H1 (cell line): ENCODE data around the gene ZBTB47. TPM values are rescaled to one million over a fixed set of nuclear protein-coding genes. Genes with fewer than 3 reads are reported as not detected.

Source experiments
- CTCF ChIA-PET: fragments of 300-600 bp; sonication (Branson Sonifier 250); formaldehyde crosslinking; loops from one replicate; lab custom pipeline; 2021; ENCODE audit not compliant: partially characterized antibody; lab: Charles Lee
- POLR2A ChIA-PET: fragments of 300-600 bp; sonication (Branson Sonifier 250); formaldehyde crosslinking; loops from one replicate; lab custom pipeline; 2021; ENCODE audit warnings: inconsistent platforms; ENCODE audit not compliant: partially characterized antibody; lab: Charles Lee
- DNase-seq, 2 experiments: peaks; one replicate each; pipeline versions ENCODE4 v3.0.0 to v3.0.0-alpha.2; 2010 to 2022; ENCODE audit warnings: low spot score in 2 of 2, low read depth in 1 of 2, mixed read lengths in 1 of 2
- FAIRE-seq: peaks from 2 replicates; lab custom pipeline; 2011; peaks lifted over from hg19 to GRCh38; lab: Jason Lieb, UNC
- H2AFZ ChIP-seq: 2 replicates; pipeline ENCODE4 v1.8.1; 2012; ENCODE audit warnings: low read length, inconsistent platforms
- H2AK5ac ChIP-seq: 2 replicates; pipeline ENCODE4 v1.6.1; 2013; ENCODE audit warnings: low read depth, low read length
- H2BK120ac ChIP-seq: replicated peaks from 2 replicates; pipeline ENCODE3; 2013; ENCODE audit warnings: low read depth, low read length, inconsistent platforms
- H2BK12ac ChIP-seq: 2 replicates; pipeline ENCODE4 v1.6.1; 2013; ENCODE audit warnings: low read depth, low read length
- H2BK15ac ChIP-seq: 2 replicates; pipeline ENCODE4 v1.6.1; 2013; ENCODE audit warnings: low read length
- H2BK20ac ChIP-seq: 2 replicates; pipeline ENCODE4 v1.6.1; 2013; ENCODE audit warnings: low read length
- H2BK5ac ChIP-seq: 2 replicates; pipeline ENCODE4 v1.6.1; 2013; ENCODE audit warnings: low read depth, low read length
- H3K14ac ChIP-seq: 2 replicates; pipeline ENCODE4 v1.6.1; 2013; ENCODE audit warnings: inconsistent platforms; ENCODE audit not compliant: insufficient read length
- H3K18ac ChIP-seq: 2 replicates; pipeline ENCODE4 v1.6.1; 2013; ENCODE audit warnings: low read length; ENCODE audit errors: extremely low read depth
- H3K23ac ChIP-seq: 2 replicates; pipeline ENCODE4 v1.6.1; 2013; ENCODE audit warnings: inconsistent platforms; ENCODE audit not compliant: insufficient read length
- H3K23me2 ChIP-seq: 2 replicates; pipeline ENCODE4 v1.6.1; 2013; ENCODE audit warnings: low read depth, low read length
- H3K27ac ChIP-seq: 2 replicates; pipeline ENCODE4 v1.6.1; 2011; ENCODE audit warnings: low read depth, low read length, inconsistent platforms
- H3K27me3 ChIP-seq, 4 experiments: replicated peaks in 1 of 4; 1 replicate in 1 of 4; 2 replicates in 3 of 4; pipeline versions ENCODE4 v1.6.1 to v1.8.1; 2011 to 2013; ENCODE audit warnings: low read length in 3 of 4, mild to moderate bottlenecking in 3 of 4, inconsistent platforms in 2 of 4, mixed read lengths in 2 of 4, moderate library complexity in 1 of 4; ENCODE audit not compliant: control insufficient read depth in 3 of 4, insufficient read depth in 3 of 4; ENCODE audit errors: extremely low read depth in 1 of 4
- H3K36me3 ChIP-seq, 4 experiments: 2 replicates each; pipeline versions ENCODE4 v1.6.1 to v1.8.1; 2011 to 2013; ENCODE audit warnings: mild to moderate bottlenecking in 4 of 4, low read length in 3 of 4, moderate library complexity in 2 of 4, control low read depth in 1 of 4, inconsistent platforms in 1 of 4; ENCODE audit not compliant: insufficient read depth in 4 of 4, control insufficient read depth in 2 of 4
- H3K4ac ChIP-seq: replicated peaks from 2 replicates; pipeline ENCODE3; 2013; ENCODE audit warnings: low read length, low read depth, mixed read lengths, inconsistent platforms; ENCODE audit not compliant: insufficient read length
- H3K4me1 ChIP-seq, 4 experiments: replicated peaks in 1 of 4; 1 replicate in 1 of 4; 2 replicates in 3 of 4; pipeline versions ENCODE4 v1.6.1 to v1.8.1; 2011 to 2013; ENCODE audit warnings: low read length in 3 of 4, inconsistent platforms in 2 of 4, mixed read lengths in 1 of 4; ENCODE audit not compliant: insufficient read depth in 4 of 4, control insufficient read depth in 3 of 4
- H3K4me2 ChIP-seq, 2 experiments: 2 replicates each; pipeline versions ENCODE4 v1.6.1 to v1.8.1; 2011 to 2013; ENCODE audit warnings: low read depth in 2 of 2, low read length in 2 of 2, control low read depth in 1 of 2, inconsistent platforms in 1 of 2, mild to moderate bottlenecking in 1 of 2; ENCODE audit not compliant: insufficient read depth in 1 of 2
- H3K4me3 ChIP-seq, 4 experiments: fragments of 200-600, 300-600 bp in 1 of 4; sonication (generic), shearing (Covaris generic), sonication (Bioruptor Twin) in 1 of 4; 2 replicates each; pipeline versions ENCODE4 v1.5.1 to v1.8.1; 2011 to 2016; ENCODE audit warnings: low read length in 4 of 4, low read depth in 3 of 4, control low read depth in 2 of 4, inconsistent platforms in 2 of 4, mild to moderate bottlenecking in 2 of 4, mixed read lengths in 1 of 4, moderate library complexity in 1 of 4; ENCODE audit not compliant: insufficient read depth in 2 of 4; ENCODE audit errors: extremely low read depth in 1 of 4
- H3K56ac ChIP-seq: replicated peaks from 2 replicates; pipeline ENCODE3; 2013; ENCODE audit warnings: low read depth, mild to moderate bottlenecking, mixed read lengths, low read length, inconsistent platforms; ENCODE audit not compliant: insufficient read length
- H3K79me1 ChIP-seq: 2 replicates; pipeline ENCODE4 v1.6.1; 2013; ENCODE audit warnings: low read depth, low read length, control low read depth
- H3K79me2 ChIP-seq, 2 experiments: 2 replicates each; pipeline versions ENCODE4 v1.6.1 to v1.8.1; 2012 to 2013; ENCODE audit warnings: low read length in 2 of 2, mild to moderate bottlenecking in 2 of 2, inconsistent platforms in 1 of 2; ENCODE audit not compliant: insufficient read depth in 2 of 2, control insufficient read depth in 1 of 2
- H3K9ac ChIP-seq, 4 experiments: replicated peaks in 1 of 4; 1 replicate in 1 of 4; 2 replicates in 3 of 4; pipeline versions ENCODE4 v1.6.1 to v1.8.1; 2011 to 2013; ENCODE audit warnings: low read depth in 3 of 4, low read length in 3 of 4, control low read depth in 2 of 4, mild to moderate bottlenecking in 2 of 4, moderate library complexity in 2 of 4, inconsistent platforms in 1 of 4; ENCODE audit errors: extremely low read depth in 1 of 4
- H3K9me3 ChIP-seq, 2 experiments: 2 replicates each; pipeline versions ENCODE4 v1.6.1 to v1.8.1; 2012 to 2013; ENCODE audit warnings: mild to moderate bottlenecking in 2 of 2, moderate library complexity in 2 of 2, control low read depth in 1 of 2, inconsistent platforms in 1 of 2, low read depth in 1 of 2, low read length in 1 of 2, mixed read lengths in 1 of 2; ENCODE audit not compliant: insufficient read depth in 2 of 2
- H4K20me1 ChIP-seq, 2 experiments: replicated peaks in 1 of 2; 2 replicates each; pipeline versions ENCODE3 to v1.8.1; 2011 to 2013; ENCODE audit warnings: inconsistent platforms in 2 of 2, low read length in 2 of 2, mild to moderate bottlenecking in 1 of 2; ENCODE audit not compliant: insufficient read depth in 2 of 2, control insufficient read depth in 1 of 2
- H4K5ac ChIP-seq: 2 replicates; pipeline ENCODE4 v1.6.1; 2013; ENCODE audit warnings: low read length, low read depth, mixed read lengths, inconsistent platforms; ENCODE audit not compliant: insufficient read length
- H4K8ac ChIP-seq: 2 replicates; pipeline ENCODE4 v1.8.0; 2013; ENCODE audit warnings: mild to moderate bottlenecking, moderate library complexity, low read length, inconsistent platforms; ENCODE audit not compliant: insufficient read depth; ENCODE audit errors: extremely low read depth
- H4K91ac ChIP-seq: replicated peaks from 2 replicates; pipeline ENCODE3; 2013; ENCODE audit warnings: low read length, mixed read lengths, inconsistent platforms; ENCODE audit not compliant: insufficient read length
- GTF2F1 ChIP-seq: IDR thresholded peaks from 2 replicates; pipeline ENCODE4 v1.6.1; 2012; ENCODE audit warnings: low read depth, low read length, improper control_type of control experiment, borderline replicate concordance
- SRF ChIP-seq: IDR thresholded peaks from 2 replicates; pipeline ENCODE4 v1.6.1; 2011; ENCODE audit warnings: mild to moderate bottlenecking, low read depth, low read length, moderate library complexity
- WGBS, 2 experiments: shearing (Covaris generic) in 1 of 2; methylation state at CpG; one replicate each; pipeline versions ENCODE4 v1.1.6 to v1.1.7; 2013 to 2015; ENCODE audit warnings: low lambda C conversion rate in 2 of 2, mixed read lengths in 2 of 2, inconsistent platforms in 1 of 2, low coverage in 1 of 2, missing lambda C conversion rate in 1 of 2; ENCODE audit not compliant: insufficient replicate concordance in 2 of 2, insufficient coverage in 1 of 2, insufficient read length in 1 of 2; ENCODE audit errors: extremely low coverage in 1 of 2, missing lambda C conversion rate in 1 of 2; 5-methylcytosine and 5-hydroxymethylcytosine counted together
- polyA plus RNA-seq, 7 experiments: library from polyadenylated mRNA; depleted of rRNA in 3 of 7; stranded (reverse) in 5 of 7; unstranded in 2 of 7; fragments of >200 nt in 5 of 7; fragments of 200-250 nt in 2 of 7; gene quantifications; 1 replicate in 5 of 7; 2 replicates in 1 of 7; 4 replicates in 1 of 7; pipeline versions ENCODE4 v1.2.1 to v1.2.3, GENCODE V29; 2011 to 2013; ENCODE audit warnings: missing spikeins in 2 of 7, mixed read lengths in 2 of 7
- total RNA-seq: library from RNA; stranded (reverse); fragmentation: NEBNext Ultra II Directional; extraction: Animal tissue kit (Norgen Biotek cat#: 25700); gene quantifications from 2 replicates; pipeline ENCODE4 v1.2.1, GENCODE V29; 2021

ZBTB47 gene
- total and polyA plus RNA-seq, 2 of the 8 experiments (the other 6 are each of a cell fraction or from before 2014, with no cell fraction given): 2.8 to 4.1 TPM

GRCh38 chr3:42690766-42691680, 37.5 kb downstream of the ZBTB47 start:
- no peak overlapping the region for H4K91ac ChIP-seq
- no peak overlapping the region for H2BK20ac ChIP-seq
- H2BK12ac ChIP-seq: no peak overlapping the region
- H2BK5ac ChIP-seq: no peak overlapping the region
- H3K23ac ChIP-seq: no peak overlapping the region
- H4K20me1 ChIP-seq: no peaks in the 10 kb centered on the region
- H3K56ac ChIP-seq: no peak overlapping the region
- ChIA-PET POLR2A (interaction anchor here (0.8 to 1.1 kb wide), 2 partner anchors 50 to 57 kb away, joined by 3 read pairs; no protein-coding TSS in a partner anchor), CTCF (interaction anchor here (0.8 to 3.3 kb wide), 5 partner anchors 10 to 60 kb away, joined by 3 to 14 read pairs (median 3); no protein-coding TSS in a partner anchor)
- no peak overlapping the region; the same call in 1 of the 2 replicates for H2BK15ac ChIP-seq
- H3K27ac ChIP-seq: no peak overlapping the region
- WGBS, 2 experiments: 88% methylated on average over 10 of the region's 10 CpGs; no CpG with 5 or more reads in 1 of the 2 experiments
- FAIRE-seq (no peak), DNase-seq (no peak)
- H3K4me1 ChIP-seq: peaks cover 0 to 10% (median 4%) of the 10 kb centered on the region in 4 experiments; a peak in 4 of 7 replicates
- H4K5ac ChIP-seq: no peak overlapping the region
- H3K79me2 ChIP-seq: no peaks in the 10 kb centered on the region
- no peaks in the 10 kb centered on the region for H3K36me3 ChIP-seq
- H2AFZ ChIP-seq: no peak overlapping the region
- H3K9ac ChIP-seq: no peak overlapping the region
- H3K9me3 ChIP-seq: no peaks in the 10 kb centered on the region
- no peaks in the 10 kb centered on the region for H3K79me1 ChIP-seq
- H2BK120ac ChIP-seq: no peak overlapping the region
- no peak overlapping the region for H3K4ac ChIP-seq
- H2AK5ac ChIP-seq: no peak overlapping the region
- H3K27me3 ChIP-seq: 0 out of 7 replicates have a peak, but pooled peaks cover 0 to 2% (median 0%) of the 10 kb centered on the region in 4 experiments
- H3K18ac ChIP-seq: no peak overlapping the region
- H3K4me3 ChIP-seq: no peak overlapping the region
- H3K23me2 ChIP-seq: no peaks in the 10 kb centered on the region
- H3K4me2 ChIP-seq: no peak overlapping the region
- H3K14ac ChIP-seq: no peak overlapping the region
- H4K8ac ChIP-seq: no peak overlapping the region
- TF ChIP-seq SRF: no peak
- no peak for TF ChIP-seq GTF2F1
